ENCODE results near the gene BUD23. TPM values are rescaled to one million over a fixed set of nuclear protein-coding genes. Genes with fewer than 3 reads are reported as not detected.

The BUD23 gene
- total and polyA plus RNA-seq, 9 of the 15 experiments (the other 6 are each of a cell fraction or from before 2014, with no cell fraction given): 79.5 to 270 (median 150) TPM

DNA sequence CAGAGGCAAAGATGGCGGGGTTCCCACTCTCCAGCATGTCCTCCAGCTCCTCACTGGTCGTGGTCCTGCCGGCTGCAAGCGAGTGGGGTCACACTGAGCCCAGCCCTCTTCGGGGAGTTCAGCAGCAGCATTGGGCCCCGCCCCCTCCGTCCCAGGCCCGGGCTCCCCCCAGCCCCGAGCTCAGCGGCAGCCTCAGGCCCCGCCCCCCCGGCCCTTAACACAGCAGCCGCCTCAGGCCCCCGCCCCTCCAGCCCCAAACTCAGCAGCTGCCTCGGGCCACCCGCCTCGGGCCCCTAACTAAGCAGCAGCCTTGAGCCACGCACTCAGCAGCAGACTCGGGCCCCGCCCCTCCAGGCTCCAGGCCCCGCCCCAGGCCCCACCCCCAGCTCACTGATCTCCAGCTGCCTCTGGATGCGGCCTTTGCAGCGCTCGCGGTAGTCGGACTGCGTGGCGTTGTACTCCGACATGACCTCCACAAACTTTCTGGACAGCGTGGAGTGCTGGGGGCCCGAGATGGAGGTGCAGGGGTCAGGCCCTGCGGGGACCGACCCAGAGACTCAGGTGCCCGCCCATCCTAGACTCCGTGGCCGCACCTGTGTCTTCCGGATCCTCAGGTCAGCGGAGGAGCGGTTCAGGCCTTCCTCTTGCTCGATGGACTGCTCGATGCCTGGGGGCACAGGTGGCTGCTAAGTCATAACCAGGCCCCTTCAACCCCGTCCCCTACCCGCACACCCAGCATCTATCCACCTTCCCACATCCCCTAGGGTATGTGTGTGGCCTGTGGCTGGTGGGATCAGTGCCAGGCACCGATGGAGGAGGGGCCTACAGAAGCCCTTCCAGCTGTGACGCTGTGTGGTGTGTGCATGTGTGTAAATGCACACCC lies 20.6 kb downstream of the BUD23 start (continued):
- TF ChIP-seq HMGXB4 (CRISPR knock-in tag; IDR thresholded peaks at IDR 0.05) (0 out of 2 replicates have a peak, but pooled peaks have one; percentile 18), NFIC (IDR thresholded peaks at IDR 0.05) (peak; percentile 49), SIN3A (IDR thresholded peaks at IDR 0.05; ENCODE audit: borderline replicate concordance in 2 of 2, control insufficient read depth in 1 of 2, low read depth in 2 of 2, low read length in 2 of 2) (peak in 1 of 2 experiments; percentile 29; a peak in 1 of 4 replicates), ZNF764 (CRISPR knock-in tag; IDR thresholded peaks at IDR 0.05; ENCODE audit: low read depth) (no peak), ZFX (CRISPR knock-in tag; IDR thresholded peaks at IDR 0.05) (peak; percentile 74), SREBF2 (CRISPR knock-in tag; IDR thresholded peaks at IDR 0.05) (no peak), PYGO2 (tag; IDR thresholded peaks at IDR 0.05) (no peak), EP400 (IDR thresholded peaks at IDR 0.05) (no peak), KLF1 (tag; IDR thresholded peaks at IDR 0.05) (0 out of 2 replicates have a peak, but pooled peaks have one; percentile 3), POLR2A (conservative IDR thresholded peaks at IDR 0.05) (0 out of 2 replicates have a peak, but pooled peaks have one; percentile 19), POLR2G (IDR thresholded peaks at IDR 0.05; ENCODE audit: low read depth, low read length) (peak; percentile 49; the same call in 1 of the 2 replicates), RB1 (IDR thresholded peaks at IDR 0.05; ENCODE audit: low read depth) (no peak; the same call in 1 of the 2 replicates), ZNF239 (CRISPR knock-in tag; IDR thresholded peaks at IDR 0.05) (no peak), CHD1 (IDR thresholded peaks at IDR 0.05; ENCODE audit: low read length) (no peak), PPARD (CRISPR knock-in tag; IDR thresholded peaks at IDR 0.05) (no peak)
- TF ChIP-seq, protein P1, sequence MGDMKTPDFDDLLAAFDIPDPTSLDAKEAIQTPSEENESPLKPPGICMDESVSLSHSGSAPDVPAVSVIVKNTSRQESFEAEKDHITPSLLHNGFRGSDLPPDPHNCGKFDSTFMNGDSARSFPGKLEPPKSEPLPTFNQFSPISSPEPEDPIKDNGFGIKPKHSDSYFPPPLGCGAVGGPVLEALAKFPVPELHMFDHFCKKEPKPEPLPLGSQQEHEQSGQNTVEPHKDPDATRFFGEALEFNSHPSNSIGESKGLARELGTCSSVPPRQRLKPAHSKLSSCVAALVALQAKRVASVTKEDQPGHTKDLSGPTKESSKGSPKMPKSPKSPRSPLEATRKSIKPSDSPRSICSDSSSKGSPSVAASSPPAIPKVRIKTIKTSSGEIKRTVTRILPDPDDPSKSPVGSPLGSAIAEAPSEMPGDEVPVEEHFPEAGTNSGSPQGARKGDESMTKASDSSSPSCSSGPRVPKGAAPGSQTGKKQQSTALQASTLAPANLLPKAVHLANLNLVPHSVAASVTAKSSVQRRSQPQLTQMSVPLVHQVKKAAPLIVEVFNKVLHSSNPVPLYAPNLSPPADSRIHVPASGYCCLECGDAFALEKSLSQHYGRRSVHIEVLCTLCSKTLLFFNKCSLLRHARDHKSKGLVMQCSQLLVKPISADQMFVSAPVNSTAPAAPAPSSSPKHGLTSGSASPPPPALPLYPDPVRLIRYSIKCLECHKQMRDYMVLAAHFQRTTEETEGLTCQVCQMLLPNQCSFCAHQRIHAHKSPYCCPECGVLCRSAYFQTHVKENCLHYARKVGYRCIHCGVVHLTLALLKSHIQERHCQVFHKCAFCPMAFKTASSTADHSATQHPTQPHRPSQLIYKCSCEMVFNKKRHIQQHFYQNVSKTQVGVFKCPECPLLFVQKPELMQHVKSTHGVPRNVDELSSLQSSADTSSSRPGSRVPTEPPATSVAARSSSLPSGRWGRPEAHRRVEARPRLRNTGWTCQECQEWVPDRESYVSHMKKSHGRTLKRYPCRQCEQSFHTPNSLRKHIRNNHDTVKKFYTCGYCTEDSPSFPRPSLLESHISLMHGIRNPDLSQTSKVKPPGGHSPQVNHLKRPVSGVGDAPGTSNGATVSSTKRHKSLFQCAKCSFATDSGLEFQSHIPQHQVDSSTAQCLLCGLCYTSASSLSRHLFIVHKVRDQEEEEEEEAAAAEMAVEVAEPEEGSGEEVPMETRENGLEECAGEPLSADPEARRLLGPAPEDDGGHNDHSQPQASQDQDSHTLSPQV (IDR thresholded peaks at IDR 0.05): 0 out of 2 replicates have a peak, but pooled peaks have one; percentile 44
- TF ChIP-seq, protein P2, sequence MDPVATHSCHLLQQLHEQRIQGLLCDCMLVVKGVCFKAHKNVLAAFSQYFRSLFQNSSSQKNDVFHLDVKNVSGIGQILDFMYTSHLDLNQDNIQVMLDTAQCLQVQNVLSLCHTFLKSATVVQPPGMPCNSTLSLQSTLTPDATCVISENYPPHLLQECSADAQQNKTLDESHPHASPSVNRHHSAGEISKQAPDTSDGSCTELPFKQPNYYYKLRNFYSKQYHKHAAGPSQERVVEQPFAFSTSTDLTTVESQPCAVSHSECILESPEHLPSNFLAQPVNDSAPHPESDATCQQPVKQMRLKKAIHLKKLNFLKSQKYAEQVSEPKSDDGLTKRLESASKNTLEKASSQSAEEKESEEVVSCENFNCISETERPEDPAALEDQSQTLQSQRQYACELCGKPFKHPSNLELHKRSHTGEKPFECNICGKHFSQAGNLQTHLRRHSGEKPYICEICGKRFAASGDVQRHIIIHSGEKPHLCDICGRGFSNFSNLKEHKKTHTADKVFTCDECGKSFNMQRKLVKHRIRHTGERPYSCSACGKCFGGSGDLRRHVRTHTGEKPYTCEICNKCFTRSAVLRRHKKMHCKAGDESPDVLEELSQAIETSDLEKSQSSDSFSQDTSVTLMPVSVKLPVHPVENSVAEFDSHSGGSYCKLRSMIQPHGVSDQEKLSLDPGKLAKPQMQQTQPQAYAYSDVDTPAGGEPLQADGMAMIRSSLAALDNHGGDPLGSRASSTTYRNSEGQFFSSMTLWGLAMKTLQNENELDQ (CRISPR knock-in tag; IDR thresholded peaks at IDR 0.05; ENCODE audit: borderline replicate concordance): no peak
